ENCODE data around the gene GALNT10. TPM values are rescaled to one million over a fixed set of nuclear protein-coding genes. Genes with fewer than 3 reads are reported as not detected.

The GALNT10 gene
- total RNA-seq, 2 experiments from 2014 or later = 12.9 to 15.2 TPM

GRCh38 chr5:154162539-154163151 is 27.9 kb upstream of the GALNT10 start:
- H3K36me3 Mint-ChIP-seq (ENCODE audit: low read depth) = no peaks in the 10 kb centered on the region
- POLR2A ChIA-PET = interaction anchor here (1.7 kb wide), 1 partner anchor 104 kb away, joined by 3 read pairs; no protein-coding TSS in a partner anchor
- intact Hi-C loops (cut with micrococcal nuclease) = no loop called here
- ATAC-seq (no peak), DNase-seq (no peak)
- H3K9me3 Mint-ChIP-seq = no peaks in the 10 kb centered on the region
- no peak overlapping the region for H3K27ac Mint-ChIP-seq
- no peak overlapping the region for H3K4me3 Mint-ChIP-seq
- CTCF ChIA-PET = interaction anchor here (1.4 kb wide), 2 partner anchors 12 to 17 kb away, joined by 3 to 4 read pairs; no protein-coding TSS in a partner anchor
- no peak for TF ChIP-seq CTCF (IDR thresholded peaks at IDR 0.05)
- no peaks in the 10 kb centered on the region for H3K4me1 Mint-ChIP-seq (ENCODE audit: low read depth)
- peaks cover 29% of the 10 kb centered on the region for H3K27me3 Mint-ChIP-seq

GRCh38 chr5:154163327-154164248 is 26.9 kb upstream of the GALNT10 start:
- DNase-seq (no peak), ATAC-seq (no peak)
- ChIA-PET CTCF (interaction anchor here (1.3 to 1.4 kb wide), 3 partner anchors 11 to 91 kb away, joined by 3 to 5 read pairs (median 4); no protein-coding TSS in a partner anchor), POLR2A (no interaction called here)
- peaks cover 29% of the 10 kb centered on the region for H3K27me3 Mint-ChIP-seq
- no peak overlapping the region for H3K27ac Mint-ChIP-seq
- no peaks in the 10 kb centered on the region for H3K36me3 Mint-ChIP-seq (ENCODE audit: low read depth)
- intact Hi-C loops (cut with micrococcal nuclease) = no loop called here
- no peaks in the 10 kb centered on the region for H3K4me1 Mint-ChIP-seq (ENCODE audit: low read depth)
- TF ChIP-seq CTCF (IDR thresholded peaks at IDR 0.05) = no peak
- no peak overlapping the region for H3K4me3 Mint-ChIP-seq
- H3K9me3 Mint-ChIP-seq = no peaks in the 10 kb centered on the region

GRCh38 chr5:154164249-154164581 is 26.3 kb upstream of the GALNT10 start:
- no peak overlapping the region for H3K27ac Mint-ChIP-seq
- H3K4me3 Mint-ChIP-seq = no peak overlapping the region
- CTCF ChIA-PET = interaction anchor here (1.3 to 1.4 kb wide), 3 partner anchors 10 to 92 kb away, joined by 3 to 5 read pairs (median 4); no protein-coding TSS in a partner anchor
- H3K4me1 Mint-ChIP-seq (ENCODE audit: low read depth) = no peaks in the 10 kb centered on the region
- peaks cover 29% of the 10 kb centered on the region for H3K27me3 Mint-ChIP-seq
- no peaks in the 10 kb centered on the region for H3K36me3 Mint-ChIP-seq (ENCODE audit: low read depth)
- no peak for DNase-seq
- POLR2A ChIA-PET = no interaction called here
- no peak for ATAC-seq
- intact Hi-C loops (cut with micrococcal nuclease) = no loop called here
- H3K9me3 Mint-ChIP-seq = no peaks in the 10 kb centered on the region
- TF ChIP-seq CTCF (IDR thresholded peaks at IDR 0.05) = no peak

GRCh38 chr5:154165886-154166285 is 24.6 kb upstream of the GALNT10 start:
- Mint-ChIP-seq H3K36me3 (ENCODE audit: low read depth) (no peaks in the 10 kb centered on the region), H3K4me3 (no peak overlapping the region), H3K27ac (no peak overlapping the region), H3K4me1 (ENCODE audit: low read depth) (no peaks in the 10 kb centered on the region), H3K9me3 (no peaks in the 10 kb centered on the region), H3K27me3 (peaks cover 29% of the 10 kb centered on the region)
- ATAC-seq = no peak
- no peak for DNase-seq
- intact Hi-C loops (cut with micrococcal nuclease) = no loop called here
- TF ChIP-seq CTCF (IDR thresholded peaks at IDR 0.05) = no peak
- ChIA-PET CTCF (interaction anchor here (0.8 to 1.3 kb wide), 4 partner anchors 9 to 191 kb away, joined by 3 to 5 read pairs (median 3); no protein-coding TSS in a partner anchor), POLR2A (no interaction called here)

All from activated CD8-positive, alpha-beta T cell treated with anti-CD3 and anti-CD28 coated beads for 36 hours (primary cell).